DND-41 (cell line): ENCODE results near the gene SDCBP2.

ENCODE experiments used
- CTCF ChIP-seq: IDR thresholded peaks from 2 replicates; pipeline ENCODE4 v1.5.1; 2012; ENCODE audit warnings: borderline replicate concordance, low read length, moderate library complexity, mild to moderate bottlenecking; ENCODE audit not compliant: poor library complexity, severe bottlenecking; ENCODE audit errors: extremely low read depth
- EZH2 ChIP-seq: IDR thresholded peaks from 3 replicates; pipeline ENCODE4 v1.6.1; 2012; ENCODE audit warnings: borderline replicate concordance, low read depth, mild to moderate bottlenecking, moderate library complexity, low read length, inconsistent platforms; ENCODE audit not compliant: severe bottlenecking

- no peak for TF ChIP-seq CTCF
- TF ChIP-seq EZH2 = no peak
These were observed 45.1 kb downstream of the SDCBP2 start for GRCh38 chr20:1283522-1284510.
